Measurements from ENCODE around the gene C1QTNF3. TPM values are rescaled to one million over a fixed set of nuclear protein-coding genes. Genes with fewer than 3 reads are reported as not detected.

Gene C1QTNF3
- total RNA-seq, 2 experiments from 2014 or later, result 3.6 to 7.5 TPM

- H3K4me3 ChIP-seq (ENCODE audit: low read depth, low read length, poor library complexity, severe bottlenecking), result no peak overlapping the region
- CTCF ChIA-PET (ENCODE audit: unreplicated experiment), result no interaction called here
- BruUV-seq (replicated peaks), result no TSS peak
These were observed 40.2 kb downstream of the C1QTNF3 start for GRCh38 chr5:34002629-34003328.

DNA sequence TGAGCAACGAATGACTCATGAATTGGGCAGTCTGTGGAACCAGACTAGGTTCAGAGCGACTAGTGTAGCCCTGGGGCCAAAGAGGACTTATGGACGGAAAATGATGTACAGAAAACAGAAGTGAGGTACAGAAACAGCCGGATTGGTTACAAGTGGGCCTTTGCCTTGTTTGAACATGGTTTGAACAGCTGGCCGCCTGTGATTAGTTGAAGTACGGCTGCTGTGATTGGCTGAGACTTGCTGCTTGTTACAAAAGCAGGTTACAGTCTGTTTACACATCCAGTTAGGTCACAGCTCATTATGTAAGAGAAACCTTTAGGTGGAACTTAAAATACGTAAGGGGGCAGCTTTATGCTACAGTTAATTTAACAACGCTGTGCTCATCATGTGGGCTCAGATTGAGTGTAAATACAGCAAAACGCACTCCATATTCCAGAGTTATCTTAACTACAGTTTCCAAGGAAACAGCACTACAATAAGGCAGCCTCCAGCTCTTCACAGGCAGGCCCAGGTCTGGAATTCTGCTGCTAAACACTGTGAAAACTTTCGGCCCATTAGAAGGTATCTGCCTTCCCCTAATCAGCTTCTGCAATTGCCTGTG is 41.7 kb downstream of the C1QTNF3 start:
- CTCF ChIA-PET (ENCODE audit: unreplicated experiment), result no interaction called here
- Histone ChIP-seq H3K79me2 (ENCODE audit: insufficient read depth, low read depth, low read length) (no peaks in the 10 kb centered on the region), H3K27ac (ENCODE audit: low read depth, low read length, poor library complexity, severe bottlenecking) (no peak overlapping the region), H3K9me2 (ENCODE audit: insufficient read depth, low read length) (no peaks in the 10 kb centered on the region), H3K9me3 (ENCODE audit: low read length) (no peaks in the 10 kb centered on the region), H4K20me1 (ENCODE audit: insufficient read depth, low read length) (no peaks in the 10 kb centered on the region), H3K4me3 (ENCODE audit: low read depth, low read length, poor library complexity, severe bottlenecking) (no peak overlapping the region), H3K4me1 (ENCODE audit: insufficient read depth, low read length, poor library complexity, severe bottlenecking) (no peaks in the 10 kb centered on the region), H3K36me3 (ENCODE audit: insufficient read depth, low read length) (no peaks in the 10 kb centered on the region), H3K4me2 (ENCODE audit: low read length) (no peak overlapping the region), H2AFZ (ENCODE audit: low read length) (no peak overlapping the region)
- POLR2A ChIA-PET, result no interaction called here
- TF ChIP-seq EZH2phosphoT487 (IDR thresholded peaks at IDR 0.05; ENCODE audit: borderline replicate concordance, low read depth, low read length), result no peak
- TF ChIP-seq, protein P1, sequence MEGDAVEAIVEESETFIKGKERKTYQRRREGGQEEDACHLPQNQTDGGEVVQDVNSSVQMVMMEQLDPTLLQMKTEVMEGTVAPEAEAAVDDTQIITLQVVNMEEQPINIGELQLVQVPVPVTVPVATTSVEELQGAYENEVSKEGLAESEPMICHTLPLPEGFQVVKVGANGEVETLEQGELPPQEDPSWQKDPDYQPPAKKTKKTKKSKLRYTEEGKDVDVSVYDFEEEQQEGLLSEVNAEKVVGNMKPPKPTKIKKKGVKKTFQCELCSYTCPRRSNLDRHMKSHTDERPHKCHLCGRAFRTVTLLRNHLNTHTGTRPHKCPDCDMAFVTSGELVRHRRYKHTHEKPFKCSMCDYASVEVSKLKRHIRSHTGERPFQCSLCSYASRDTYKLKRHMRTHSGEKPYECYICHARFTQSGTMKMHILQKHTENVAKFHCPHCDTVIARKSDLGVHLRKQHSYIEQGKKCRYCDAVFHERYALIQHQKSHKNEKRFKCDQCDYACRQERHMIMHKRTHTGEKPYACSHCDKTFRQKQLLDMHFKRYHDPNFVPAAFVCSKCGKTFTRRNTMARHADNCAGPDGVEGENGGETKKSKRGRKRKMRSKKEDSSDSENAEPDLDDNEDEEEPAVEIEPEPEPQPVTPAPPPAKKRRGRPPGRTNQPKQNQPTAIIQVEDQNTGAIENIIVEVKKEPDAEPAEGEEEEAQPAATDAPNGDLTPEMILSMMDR (conservative IDR thresholded peaks at IDR 0.05; ENCODE audit: low read length), result no peak
- no peak for DNase-seq (ENCODE audit: low spot score)
- no TSS peak for BruUV-seq (replicated peaks)
- intact Hi-C loops (cut with micrococcal nuclease; ENCODE audit: unreplicated experiment), result loop anchor here (10.0 kb wide), 1 partner anchor 557 kb away; the partner anchor contains the start of gene TARS1

More at GRCh38 chr5:34002629-34003328, 40.2 kb downstream of the C1QTNF3 start:
- Histone ChIP-seq H3K27ac (ENCODE audit: low read depth, low read length, poor library complexity, severe bottlenecking) (no peak overlapping the region), H3K36me3 (ENCODE audit: insufficient read depth, low read length) (no peaks in the 10 kb centered on the region), H3K4me2 (ENCODE audit: low read length) (no peak overlapping the region), H3K79me2 (ENCODE audit: insufficient read depth, low read depth, low read length) (no peaks in the 10 kb centered on the region), H3K9me3 (ENCODE audit: low read length) (no peaks in the 10 kb centered on the region), H2AFZ (ENCODE audit: low read length) (no peak overlapping the region), H4K20me1 (ENCODE audit: insufficient read depth, low read length) (no peaks in the 10 kb centered on the region), H3K9me2 (ENCODE audit: insufficient read depth, low read length) (no peaks in the 10 kb centered on the region), H3K4me1 (ENCODE audit: insufficient read depth, low read length, poor library complexity, severe bottlenecking) (peaks cover 8% of the 10 kb centered on the region)
- TF ChIP-seq, protein P1 (conservative IDR thresholded peaks at IDR 0.05; ENCODE audit: low read length), result no peak
- TF ChIP-seq EZH2phosphoT487 (IDR thresholded peaks at IDR 0.05; ENCODE audit: borderline replicate concordance, low read depth, low read length), result no peak
- intact Hi-C loops (cut with micrococcal nuclease; ENCODE audit: unreplicated experiment), result loop anchor here (10.0 kb wide), 1 partner anchor 558 kb away; the partner anchor contains the start of gene TARS1
- no peak for DNase-seq (ENCODE audit: low spot score)
- POLR2A ChIA-PET, result no interaction called here

DNA sequence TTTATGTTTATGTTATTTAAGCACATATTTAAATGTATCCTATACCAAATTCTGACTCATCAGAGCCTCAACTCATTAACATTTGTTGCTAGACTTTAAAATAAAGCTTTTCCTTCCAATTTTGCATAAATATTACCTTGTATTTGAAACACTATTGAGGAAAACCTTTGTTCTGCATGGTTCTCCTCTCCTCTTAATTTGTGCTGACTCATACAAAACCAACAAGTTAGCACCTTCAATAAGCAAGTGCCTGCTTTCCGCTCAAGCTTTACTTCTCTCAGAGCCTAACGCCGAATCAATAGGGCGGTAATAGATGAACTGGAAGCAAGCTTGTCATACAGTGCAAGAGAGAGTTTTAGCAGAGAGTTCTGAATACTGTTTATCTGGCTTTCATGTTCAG is 43.0 kb downstream of the C1QTNF3 start:
- intact Hi-C loops (cut with micrococcal nuclease; ENCODE audit: unreplicated experiment), result loop anchor here (2.0 to 10.0 kb wide), 2 partner anchors 465 to 555 kb away; partner anchors contain the start of gene TARS1
- Histone ChIP-seq H3K4me2 (ENCODE audit: low read length) (no peak overlapping the region), H3K27ac (ENCODE audit: low read depth, low read length, poor library complexity, severe bottlenecking) (no peak overlapping the region), H3K4me3 (ENCODE audit: low read depth, low read length, poor library complexity, severe bottlenecking) (no peak overlapping the region), H3K9me3 (ENCODE audit: low read length) (no peaks in the 10 kb centered on the region), H3K9me2 (ENCODE audit: insufficient read depth, low read length) (no peaks in the 10 kb centered on the region), H3K79me2 (ENCODE audit: insufficient read depth, low read depth, low read length) (no peaks in the 10 kb centered on the region), H4K20me1 (ENCODE audit: insufficient read depth, low read length) (no peaks in the 10 kb centered on the region), H2AFZ (ENCODE audit: low read length) (no peak overlapping the region), H3K36me3 (ENCODE audit: insufficient read depth, low read length) (no peaks in the 10 kb centered on the region), H3K4me1 (ENCODE audit: insufficient read depth, low read length, poor library complexity, severe bottlenecking) (no peaks in the 10 kb centered on the region)
- POLR2A ChIA-PET, result interaction anchor here (0.5 to 1.1 kb wide), 3 partner anchors 8 to 1041 kb away, joined by 3 to 5 read pairs (median 4); no protein-coding TSS in a partner anchor
- no TSS peak for BruUV-seq (replicated peaks)
- DNase-seq (ENCODE audit: low spot score), result no peak
- TF ChIP-seq, protein P1 (conservative IDR thresholded peaks at IDR 0.05; ENCODE audit: low read length), result no peak
- no peak for TF ChIP-seq EZH2phosphoT487 (IDR thresholded peaks at IDR 0.05; ENCODE audit: borderline replicate concordance, low read depth, low read length)
- CTCF ChIA-PET (ENCODE audit: unreplicated experiment), result no interaction called here

Measured in OCI-LY7 (cell line).